ENCODE results near the gene CRACR2B. TPM values are rescaled to one million over a fixed set of nuclear protein-coding genes. Genes with fewer than 3 reads are reported as not detected.

Gene CRACR2B
- total RNA-seq, 4 donors from 2014 or later, result 7.1 to 19.7 (median 16.8) TPM

- TF ChIP-seq EP300 (IDR thresholded peaks at IDR 0.05) (peak in 1 of 2 donors; percentile 13), POLR2A (IDR thresholded peaks at IDR 0.05) (no peak)
- Histone ChIP-seq H3K36me3 (peaks cover 0 to 65% (median 0%) of the 10 kb centered on the region in 3 donors), H3K9me3 (no peaks in the 10 kb centered on the region), H3K27ac (no peak overlapping the region), H3K4me1 (no peaks in the 10 kb centered on the region), H3K4me3 (no peak overlapping the region), H3K27me3 (no peaks in the 10 kb centered on the region)
- WGBS, 2 donors, result 56 to 58% methylated on average over 2 to 5 of the region's 8 CpGs
- no peak for DNase-seq (ENCODE audit: low spot score in 2 of 2)
These were observed 42.4 kb downstream of the CRACR2B start for GRCh38 chr11:870127-870413.

- TF ChIP-seq CTCF (IDR thresholded peaks at IDR 0.05) (no peak), EP300 (IDR thresholded peaks at IDR 0.05) (no peak), POLR2A (IDR thresholded peaks at IDR 0.05) (no peak)
- peaks cover 0 to 65% (median 0%) of the 10 kb centered on the region in 3 donors for H3K36me3 ChIP-seq
- no peak for DNase-seq (ENCODE audit: low spot score in 2 of 2)
- H3K27ac ChIP-seq, result no peak overlapping the region
- H3K27me3 ChIP-seq, result no peaks in the 10 kb centered on the region
- 50 to 75% methylated on average over 2 to 8 of the region's 8 CpGs for WGBS, 2 donors
- no peak overlapping the region for H3K4me3 ChIP-seq
- no peaks in the 10 kb centered on the region for H3K9me3 ChIP-seq
- no peaks in the 10 kb centered on the region for H3K4me1 ChIP-seq
These were observed 42.7 kb downstream of the CRACR2B start for GRCh38 chr11:870418-870817.

- no peaks in the 10 kb centered on the region for H3K4me1 ChIP-seq
- H3K36me3 ChIP-seq, result peaks cover 0 to 64% (median 0%) of the 10 kb centered on the region in 3 donors
- no peak for DNase-seq (ENCODE audit: low spot score in 2 of 2)
- TF ChIP-seq CTCF (IDR thresholded peaks at IDR 0.05), result no peak
- no peak for TF ChIP-seq POLR2A (IDR thresholded peaks at IDR 0.05)
- TF ChIP-seq EP300 (IDR thresholded peaks at IDR 0.05), result no peak
- 78 to 82% methylated on average over 7 to 9 of the region's 9 CpGs for WGBS, 2 donors
- H3K9me3 ChIP-seq, result no peaks in the 10 kb centered on the region
- no peak overlapping the region for H3K27ac ChIP-seq
- H3K4me3 ChIP-seq, result no peak overlapping the region
- no peaks in the 10 kb centered on the region for H3K27me3 ChIP-seq
These were observed 43.8 kb downstream of the CRACR2B start for GRCh38 chr11:871472-871871.

GRCh38 chr11:872799-873198 is 45.1 kb downstream of the CRACR2B start:
- peaks cover 0 to 66% (median 0%) of the 10 kb centered on the region in 3 donors for H3K36me3 ChIP-seq
- no peak overlapping the region for H3K27ac ChIP-seq
- DNase-seq (ENCODE audit: low spot score in 2 of 2), result no peak
- no peaks in the 10 kb centered on the region for H3K4me1 ChIP-seq
- H3K9me3 ChIP-seq, result no peaks in the 10 kb centered on the region
- TF ChIP-seq POLR2A (IDR thresholded peaks at IDR 0.05) (no peak), EP300 (IDR thresholded peaks at IDR 0.05) (no peak), CTCF (IDR thresholded peaks at IDR 0.05) (no peak)
- H3K27me3 ChIP-seq, result no peaks in the 10 kb centered on the region
- no peak overlapping the region for H3K4me3 ChIP-seq
- 80 to 91% methylated on average over 7 to 9 of the region's 9 CpGs for WGBS, 2 donors

GRCh38 chr11:873706-874105 is 46.0 kb downstream of the CRACR2B start:
- TF ChIP-seq POLR2A (IDR thresholded peaks at IDR 0.05) (no peak), CTCF (IDR thresholded peaks at IDR 0.05) (no peak), EP300 (IDR thresholded peaks at IDR 0.05) (no peak)
- H3K27me3 ChIP-seq, result no peaks in the 10 kb centered on the region
- WGBS, 2 donors, result 75 to 77% methylated on average over 12 of the region's 12 CpGs
- H3K9me3 ChIP-seq, result no peaks in the 10 kb centered on the region
- no peak for DNase-seq (ENCODE audit: low spot score in 2 of 2)
- no peaks in the 10 kb centered on the region for H3K4me1 ChIP-seq
- H3K36me3 ChIP-seq, result peaks cover 0 to 66% (median 0%) of the 10 kb centered on the region in 3 donors
- no peak overlapping the region for H3K4me3 ChIP-seq
- no peak overlapping the region for H3K27ac ChIP-seq

GRCh38 chr11:875203-875602 is 47.5 kb downstream of the CRACR2B start:
- H3K27me3 ChIP-seq, result no peaks in the 10 kb centered on the region
- no peak for DNase-seq (ENCODE audit: low spot score in 2 of 2)
- WGBS, 2 donors, result 91 to 93% methylated on average over 8 to 13 of the region's 16 CpGs
- H3K9me3 ChIP-seq, result no peaks in the 10 kb centered on the region
- no peak overlapping the region for H3K4me3 ChIP-seq
- no peak for TF ChIP-seq EP300 (IDR thresholded peaks at IDR 0.05)
- TF ChIP-seq CTCF (IDR thresholded peaks at IDR 0.05), result no peak
- no peak for TF ChIP-seq POLR2A (IDR thresholded peaks at IDR 0.05)
- no peaks in the 10 kb centered on the region for H3K4me1 ChIP-seq
- no peak overlapping the region for H3K27ac ChIP-seq
- H3K36me3 ChIP-seq, result peaks cover 0 to 66% (median 0%) of the 10 kb centered on the region in 3 donors
